ENCODE data around the gene SEMA4C.
A peak's percentile ranks its signal among the peaks of the same experiment; 100 is the strongest.
"Not testable (repeated sequence)": the region's sequence is repeated elsewhere in the genome, so short reads cannot be mapped to it uniquely, and the experiment has no call there.

Gene SEMA4C

DNA sequence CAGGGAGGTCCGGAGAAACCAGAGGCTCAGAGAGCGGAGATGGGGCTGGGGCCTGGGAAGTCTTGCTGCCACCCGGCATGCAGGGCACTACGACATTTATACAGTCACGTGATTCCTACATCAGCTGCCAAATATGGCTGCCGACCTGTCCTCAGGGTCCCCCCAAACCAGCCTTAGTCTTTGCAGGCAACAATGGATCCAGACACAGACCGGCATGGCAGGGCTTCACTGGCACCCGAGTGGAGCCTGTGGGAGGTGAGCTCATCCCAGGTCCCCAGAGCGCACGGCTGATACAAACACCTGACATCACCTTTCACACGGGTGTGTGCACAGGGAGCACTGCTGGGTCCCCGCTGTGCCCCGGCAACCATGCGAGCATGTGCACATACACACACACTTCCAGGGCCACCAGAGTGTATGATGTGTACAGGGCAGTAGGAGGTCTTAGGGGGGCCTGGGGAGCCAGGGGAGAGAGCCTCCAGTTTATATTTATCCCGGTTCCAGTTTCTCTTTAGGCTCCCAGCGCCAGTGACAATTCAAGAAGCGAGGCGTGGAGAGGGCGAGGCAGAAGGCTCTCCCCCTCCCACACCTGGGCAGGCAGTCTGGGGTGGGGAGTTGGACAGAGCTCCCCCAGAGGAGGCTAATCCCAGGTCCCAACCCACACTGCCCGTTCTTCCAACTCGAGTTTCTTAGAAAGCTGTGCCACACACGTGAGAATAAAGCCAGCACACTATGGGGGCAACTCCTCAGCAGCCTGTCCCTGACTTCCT, 2.7 kb downstream of the SEMA4C start:
- DNase-seq (ENCODE audit: insufficient read length, low spot score) (no peak), FAIRE-seq (no peak)

DNA sequence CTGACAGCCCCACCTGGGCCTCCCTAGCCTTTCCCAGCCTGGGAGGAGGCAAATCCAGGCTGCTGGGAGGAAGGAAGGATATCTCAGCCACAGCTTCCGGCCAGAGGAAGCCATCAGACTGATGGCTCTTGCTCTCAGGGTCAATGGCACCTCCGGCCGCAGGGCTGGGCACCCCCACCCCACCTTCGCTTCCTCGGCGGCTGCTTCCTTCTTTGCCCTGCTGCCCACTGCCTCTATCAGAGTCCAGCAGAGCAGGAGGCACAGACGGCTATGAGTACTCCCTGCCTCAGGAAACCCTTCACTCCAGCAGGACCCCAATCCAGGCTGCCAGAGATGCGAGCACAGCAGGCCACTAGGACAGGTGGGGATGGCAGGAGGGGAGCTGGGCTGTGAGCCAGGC, 3.3 kb downstream of the SEMA4C start:
- FAIRE-seq (no peak), DNase-seq (ENCODE audit: insufficient read length, low spot score) (no peak)

DNA sequence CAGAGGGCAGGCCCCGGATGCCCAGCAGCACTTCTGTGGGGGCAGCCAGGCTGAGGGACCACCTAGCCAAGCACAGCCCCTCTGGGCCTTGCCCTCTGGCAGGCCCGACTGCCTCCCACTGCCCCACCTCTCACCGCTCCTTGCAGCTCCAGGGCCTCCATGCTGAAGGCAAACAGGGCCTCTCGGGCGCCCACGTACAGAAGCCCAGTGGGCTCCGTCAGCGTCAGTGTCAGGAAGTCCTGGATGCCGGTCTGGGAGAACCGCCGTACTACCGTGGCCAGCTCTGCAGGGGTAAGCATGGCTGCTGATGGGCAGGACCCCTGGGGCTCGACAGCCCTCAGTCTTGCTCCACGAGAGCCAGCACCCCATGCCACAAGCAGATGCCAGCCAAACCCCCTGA, 3.7 kb downstream of the SEMA4C start:
- FAIRE-seq (no peak), DNase-seq (ENCODE audit: insufficient read length, low spot score) (no peak)

DNA sequence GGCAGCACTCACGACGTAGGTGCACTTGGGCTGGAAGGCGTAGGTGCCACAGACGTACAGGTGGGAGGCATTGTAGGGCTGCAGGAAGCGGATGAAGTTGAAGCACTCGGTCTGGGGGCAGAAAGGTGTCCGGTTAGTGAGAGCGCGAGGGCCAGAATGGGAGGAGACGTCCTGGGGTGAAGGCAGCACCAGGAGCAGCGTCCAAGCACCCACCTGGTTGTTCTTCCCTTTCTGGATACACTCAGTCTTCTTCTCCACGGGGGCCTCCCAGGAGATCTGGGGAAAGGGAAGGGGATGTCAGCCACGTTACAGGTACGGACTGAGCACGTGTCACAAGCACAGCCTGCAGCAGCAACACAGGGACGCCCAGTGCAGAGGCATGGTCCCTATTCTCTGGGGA, 4.2 kb downstream of the SEMA4C start:
- DNase-seq (ENCODE audit: insufficient read length, low spot score) = no peak
- FAIRE-seq = peak; percentile 69

DNA sequence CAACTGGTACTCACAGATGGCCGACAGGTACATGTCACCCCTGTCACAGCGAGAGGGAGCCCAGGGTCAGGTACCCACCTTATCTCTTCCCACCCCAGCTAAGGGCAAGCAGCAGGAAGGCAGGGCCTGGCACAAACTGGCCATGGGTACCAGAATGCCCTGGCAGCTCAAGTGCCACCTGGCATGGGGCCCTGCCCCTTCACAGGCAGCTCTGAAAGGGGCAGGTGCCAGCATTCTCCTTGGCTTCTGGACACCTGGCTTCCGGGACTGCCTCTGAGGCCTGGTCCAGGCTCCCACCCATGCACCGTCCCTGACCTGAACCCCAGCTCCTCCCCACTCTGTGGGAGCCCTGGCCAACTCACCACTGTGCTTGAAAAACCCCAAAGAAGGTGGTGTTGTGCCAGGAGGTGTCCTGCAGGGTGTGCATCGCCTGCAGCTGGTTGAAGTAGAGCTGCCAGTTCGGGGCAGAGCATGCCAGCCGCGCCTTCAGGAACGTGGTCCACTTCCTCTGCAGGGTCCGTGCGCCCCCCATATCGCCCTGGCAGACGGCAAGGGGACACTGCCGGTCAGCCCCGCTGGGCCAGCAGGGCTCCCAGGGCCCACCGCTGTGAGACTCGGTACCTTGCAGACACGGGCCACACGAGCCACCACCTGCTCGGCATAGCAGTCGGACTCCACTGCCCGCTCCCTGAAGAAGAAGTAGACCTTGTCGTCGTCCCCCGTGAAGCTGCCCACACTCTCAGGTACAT, 5.4 kb downstream of the SEMA4C start:
- FAIRE-seq (no peak), DNase-seq (ENCODE audit: insufficient read length, low spot score) (no peak)

DNA sequence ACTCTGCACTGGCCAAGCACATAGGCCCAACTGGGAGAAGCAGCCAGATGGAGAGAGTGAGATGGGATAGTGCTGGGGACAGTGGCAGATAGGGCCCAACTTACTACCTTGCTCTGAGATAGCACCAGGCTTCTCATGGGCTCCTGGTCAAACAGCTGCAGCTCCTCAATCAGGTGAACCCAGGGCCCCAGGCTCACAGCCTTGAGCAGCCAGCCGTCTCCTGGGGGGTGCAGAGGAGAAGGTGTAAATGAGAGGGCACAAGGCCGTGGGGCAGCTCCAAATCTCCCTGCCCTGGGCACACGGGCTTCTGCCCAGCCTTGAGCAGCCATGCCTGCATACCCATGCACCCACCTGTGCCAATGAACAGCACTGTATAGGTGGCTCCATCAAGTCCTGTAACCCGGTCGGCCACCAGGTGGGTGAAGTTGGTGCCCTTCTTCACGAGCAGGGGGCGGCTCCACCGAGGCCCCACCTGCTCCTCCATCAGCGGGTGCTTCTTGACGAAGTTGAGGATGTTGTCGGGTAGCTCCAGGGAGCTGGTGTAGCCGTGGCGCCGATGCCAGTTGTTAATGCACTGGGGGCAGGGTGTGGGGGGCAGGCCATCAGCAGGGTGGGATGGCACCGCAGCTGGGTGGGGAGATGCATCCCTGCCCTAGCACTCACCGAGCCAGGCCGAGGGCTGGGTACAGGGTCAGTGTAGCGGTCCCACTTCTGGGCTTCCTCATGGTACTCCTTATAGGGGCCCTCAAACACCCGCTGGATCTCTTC, 6.1 kb downstream of the SEMA4C start:
- peak; percentile 26 for FAIRE-seq

DNA sequence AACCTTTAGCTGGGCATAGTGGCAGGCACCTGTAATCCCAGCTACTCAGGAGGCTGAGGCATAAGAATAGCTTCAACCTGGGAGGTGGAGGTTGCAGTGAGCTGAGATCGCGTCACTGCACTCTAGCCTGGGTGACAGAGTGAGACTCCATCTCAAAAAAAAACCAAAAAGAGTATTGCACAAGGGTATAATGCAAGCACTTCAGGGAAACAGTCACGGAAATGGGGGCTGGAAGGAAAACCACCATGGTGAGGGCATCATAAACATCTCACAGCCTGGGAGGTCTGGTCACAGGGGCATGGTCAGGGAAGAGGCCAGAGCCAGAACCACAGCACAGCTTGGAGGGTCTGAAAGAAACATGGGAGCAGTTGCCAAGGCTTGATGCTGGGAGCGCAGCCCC, 6.8 kb downstream of the SEMA4C start:
- FAIRE-seq; DNase-seq (ENCODE audit: insufficient read length, low spot score): not testable (repeated sequence)

More for the DNA sequence above, 6.1 kb downstream of the SEMA4C start:
- no peak for DNase-seq (ENCODE audit: insufficient read length, low spot score)

DNA sequence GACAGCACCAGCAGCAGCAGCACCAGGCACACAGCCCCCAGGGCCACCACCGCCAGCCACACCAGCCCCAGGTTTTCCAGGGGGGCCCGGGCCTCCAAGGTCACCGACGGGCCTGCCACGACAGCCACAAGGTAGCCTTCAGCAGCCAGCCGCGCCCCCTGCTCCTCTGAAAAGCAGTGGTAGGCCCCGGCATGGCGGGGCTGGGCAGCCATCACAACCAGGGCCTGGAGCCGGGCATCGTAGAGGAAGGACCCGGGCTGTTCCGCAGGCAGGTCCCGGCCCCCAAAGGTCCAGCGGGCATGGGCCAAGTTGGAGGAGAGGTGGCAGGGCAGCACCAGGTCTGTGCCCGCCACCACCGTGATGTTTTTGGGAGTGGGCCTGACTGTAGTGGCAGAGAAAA, 8.8 kb downstream of the SEMA4C start:
- FAIRE-seq (no peak), DNase-seq (ENCODE audit: insufficient read length, low spot score) (no peak)

DNA sequence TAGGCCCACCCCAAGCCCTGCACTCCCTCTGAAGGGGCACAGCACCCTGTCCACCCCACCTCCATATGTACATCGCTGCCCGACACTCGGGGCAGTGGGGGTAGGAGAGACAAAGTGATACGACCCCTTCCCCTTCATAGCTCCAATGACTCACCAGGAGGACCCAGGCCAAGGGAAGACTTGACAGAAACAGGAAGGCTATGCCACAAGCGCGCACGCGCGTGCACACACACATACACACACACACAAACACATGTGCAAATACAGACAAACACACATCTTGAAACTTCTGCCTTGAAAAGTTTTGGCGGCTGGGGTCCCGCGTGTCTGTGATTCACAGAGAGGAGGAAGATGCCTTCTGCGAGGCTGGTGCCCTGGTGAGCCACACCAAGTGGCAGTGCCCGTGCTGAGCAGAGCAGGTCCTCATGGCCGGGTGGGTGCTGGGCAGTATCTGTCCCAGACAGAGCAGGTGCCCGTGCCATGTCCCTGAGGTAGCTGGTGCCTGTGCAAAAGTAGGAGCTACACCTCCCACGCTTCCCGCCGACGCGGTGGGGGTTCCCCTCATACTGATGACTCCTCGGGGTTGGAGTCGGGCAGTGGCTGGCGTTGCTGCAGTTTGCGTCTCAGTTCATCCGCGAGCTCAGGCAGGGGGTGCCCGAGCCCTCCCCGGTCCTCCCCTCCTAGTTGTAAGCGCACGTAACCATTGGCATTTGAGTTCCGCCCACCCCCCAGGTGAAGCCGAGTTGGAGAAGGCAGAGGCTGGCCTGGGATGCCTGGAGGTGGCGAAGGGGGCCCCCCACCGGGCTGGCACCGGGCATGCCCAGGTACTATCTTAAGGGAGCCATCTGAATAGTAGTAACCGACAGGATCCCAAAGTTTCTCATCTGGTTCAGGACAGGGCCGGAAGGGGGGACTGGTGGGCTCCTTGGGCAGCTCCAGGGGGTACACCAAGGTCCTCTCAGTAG, 9.5 kb downstream of the SEMA4C start:
- DNase-seq (ENCODE audit: insufficient read length, low spot score) (no peak), FAIRE-seq (no peak)

DNA sequence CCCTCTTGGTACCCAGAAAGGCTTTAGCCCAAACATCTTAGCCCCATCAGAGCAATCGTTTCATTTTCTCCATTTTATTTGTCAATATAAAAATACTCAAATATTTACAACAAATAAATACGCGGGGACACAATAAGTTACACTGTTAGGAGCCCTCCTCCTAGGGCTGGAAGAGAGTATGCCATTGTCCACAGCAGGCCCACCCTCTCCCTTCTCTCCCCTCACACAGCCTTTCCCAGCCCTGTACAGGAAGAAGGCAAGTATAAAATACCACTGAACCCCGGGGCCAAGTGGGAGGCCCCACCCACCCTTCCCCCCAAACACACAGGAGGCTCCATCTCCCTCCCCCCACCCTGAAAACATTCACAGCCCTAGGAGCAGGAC, 10.2 kb downstream of the SEMA4C start:
- FAIRE-seq (no peak), DNase-seq (ENCODE audit: insufficient read length, low spot score) (no peak)

DNA sequence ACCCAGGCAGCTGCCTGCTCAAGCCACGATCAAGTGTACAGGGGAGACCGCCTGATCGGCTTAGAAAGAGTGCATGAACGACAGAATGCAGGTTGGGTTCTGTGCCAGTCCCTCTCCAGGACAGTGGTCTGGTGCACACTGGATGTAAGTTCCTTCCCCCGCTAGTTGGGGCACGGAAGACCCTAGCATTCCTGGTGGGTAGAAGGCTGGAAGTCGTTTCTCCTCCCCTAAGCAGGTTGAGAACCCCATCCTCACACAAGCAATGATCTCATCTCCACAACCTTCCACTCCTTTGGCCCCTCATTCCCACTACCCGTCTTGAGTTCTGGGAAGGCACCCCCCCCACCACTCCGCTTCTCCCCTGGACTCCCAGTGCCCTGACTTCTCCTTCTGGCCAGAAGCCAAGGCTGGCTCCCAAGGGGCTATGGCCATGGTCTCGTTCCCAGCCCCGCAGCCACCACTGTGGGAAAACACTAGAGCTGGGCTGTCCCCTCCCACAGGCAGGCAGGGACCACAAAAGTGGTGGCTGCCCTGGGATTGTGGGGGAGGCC, 10.7 kb downstream of the SEMA4C start:
- FAIRE-seq (peak; percentile 4), DNase-seq (ENCODE audit: insufficient read length, low spot score) (no peak)

DNA sequence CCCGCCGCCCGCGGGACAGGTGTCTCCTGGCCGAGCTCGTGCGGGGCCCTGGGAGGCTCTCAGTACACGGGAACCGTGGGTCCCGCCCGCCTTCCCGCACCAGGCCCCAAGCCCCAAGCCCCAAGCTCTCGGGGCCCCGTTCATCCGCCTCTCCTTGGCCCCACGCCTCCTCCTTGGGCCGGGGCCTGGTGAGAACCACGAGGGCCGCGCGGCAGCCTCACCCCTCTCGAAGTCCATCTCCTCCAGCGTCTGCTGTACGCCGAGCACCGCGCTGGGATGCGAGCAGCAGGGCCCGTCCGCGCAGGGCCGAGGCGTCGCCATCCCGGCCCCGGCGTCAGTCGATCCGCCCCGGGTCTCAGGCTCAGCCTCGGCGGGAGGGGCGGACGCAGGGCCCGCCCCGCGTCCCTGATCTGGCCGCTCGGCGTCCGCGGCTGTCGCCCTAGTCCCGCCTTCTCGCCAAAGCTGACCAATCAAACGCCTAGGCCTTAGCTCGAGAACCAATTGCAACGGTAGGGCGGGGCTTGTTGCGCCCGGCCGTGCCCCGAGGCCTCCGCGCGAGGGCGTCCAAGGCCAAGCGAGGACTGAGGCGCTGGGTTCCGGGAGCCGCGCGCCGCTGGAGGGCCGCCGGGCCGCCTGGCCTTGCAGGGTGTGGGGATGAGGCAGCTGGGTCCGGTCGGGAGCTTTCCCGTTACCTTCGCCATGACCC, 12.1 kb downstream of the SEMA4C start, which contains the start of gene ANKRD39:
TSS of gene ANKRD39 (minus strand) at position 350 of the 706 bp plus-strand sequence. CDS start at position 321, 29 bp downstream.
- DNase-seq (ENCODE audit: insufficient read length, low spot score) = peak; percentile 100
- FAIRE-seq = peak; percentile 95

DNA sequence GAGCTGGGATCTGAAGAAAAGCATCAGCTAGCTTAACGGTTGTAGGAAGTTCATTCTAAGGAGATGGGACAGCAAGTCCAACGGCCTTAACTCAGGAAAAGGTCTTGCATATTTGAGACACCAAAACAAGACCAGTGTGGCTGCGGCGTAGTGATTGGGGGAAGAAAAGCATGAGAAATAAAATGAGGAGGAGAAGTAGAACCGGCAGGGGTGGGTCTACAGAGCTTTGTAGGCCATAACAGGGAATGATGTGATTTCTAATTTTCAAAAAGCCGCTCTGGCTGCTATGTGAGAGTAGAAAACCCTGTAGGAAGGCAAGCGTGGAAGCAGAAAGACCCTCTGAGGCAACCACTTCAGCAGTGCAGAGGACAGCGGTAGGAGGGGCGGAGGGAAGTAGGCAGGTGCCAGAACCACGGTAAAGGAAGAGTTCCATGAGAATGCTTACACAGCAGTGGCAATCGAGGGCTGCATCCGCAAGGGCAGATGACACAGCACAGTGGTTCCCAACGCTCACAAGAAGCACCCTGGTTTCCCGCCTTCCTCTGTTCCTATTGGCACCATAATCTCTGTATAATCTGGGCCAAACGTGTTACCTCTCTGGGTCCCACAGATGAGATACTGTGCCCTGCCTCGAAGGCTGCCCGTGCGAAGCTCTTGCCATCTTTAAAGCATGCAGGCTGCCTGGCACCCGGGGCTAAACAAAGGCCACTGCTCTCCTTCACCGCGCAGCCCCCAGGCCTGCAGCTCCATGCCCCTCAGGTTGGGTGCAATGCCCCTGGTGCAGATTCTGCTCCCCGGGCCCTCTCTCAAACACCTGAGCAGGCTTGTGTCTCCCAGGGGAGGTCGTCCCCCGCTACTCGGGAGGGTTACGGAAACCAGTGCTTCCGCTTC, 12.9 kb downstream of the SEMA4C start:
- no peak for DNase-seq (ENCODE audit: insufficient read length, low spot score)
- peak; percentile 42 for FAIRE-seq

DNA sequence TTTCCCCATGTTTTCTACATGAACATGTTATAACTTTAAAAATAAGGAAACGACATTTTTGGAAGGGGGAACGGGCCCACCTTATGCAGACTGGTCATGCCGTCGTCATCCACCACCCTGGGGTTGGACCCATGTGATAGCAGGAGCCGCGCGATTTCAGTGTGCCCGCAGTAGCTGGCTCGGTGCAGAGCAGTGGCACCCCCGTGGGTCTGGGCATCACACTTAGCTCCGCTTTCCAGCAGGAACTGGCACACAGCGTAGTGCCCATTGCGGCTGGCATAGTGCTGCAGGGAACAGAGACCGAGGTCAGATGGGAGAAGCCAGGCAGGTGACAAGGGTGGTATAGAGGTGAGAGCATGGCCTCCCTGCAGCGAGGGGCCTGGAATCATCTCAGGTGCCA, 16.6 kb downstream of the SEMA4C start:
- FAIRE-seq (no peak), DNase-seq (ENCODE audit: insufficient read length, low spot score) (no peak)

DNA sequence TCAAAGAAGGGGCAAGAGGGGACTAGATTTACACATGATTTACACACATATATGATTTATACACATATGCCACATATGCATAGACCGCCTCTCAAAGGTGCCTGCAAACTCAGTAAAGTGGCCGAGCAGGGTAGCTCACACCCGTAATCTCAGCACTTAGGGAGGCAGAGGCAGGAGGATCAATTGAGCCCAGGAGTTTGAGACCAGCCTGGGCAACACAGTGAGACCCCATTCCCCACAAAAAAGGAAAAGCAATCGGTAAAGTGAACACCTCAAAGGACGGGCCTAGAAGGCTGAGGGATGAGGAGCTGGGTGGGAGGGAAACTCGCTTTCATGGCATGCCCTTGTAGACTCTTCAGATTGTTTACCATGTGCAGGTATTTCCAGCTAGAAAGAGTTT, 17.2 kb downstream of the SEMA4C start:
- FAIRE-seq (no peak), DNase-seq (ENCODE audit: insufficient read length, low spot score) (no peak)

DNA sequence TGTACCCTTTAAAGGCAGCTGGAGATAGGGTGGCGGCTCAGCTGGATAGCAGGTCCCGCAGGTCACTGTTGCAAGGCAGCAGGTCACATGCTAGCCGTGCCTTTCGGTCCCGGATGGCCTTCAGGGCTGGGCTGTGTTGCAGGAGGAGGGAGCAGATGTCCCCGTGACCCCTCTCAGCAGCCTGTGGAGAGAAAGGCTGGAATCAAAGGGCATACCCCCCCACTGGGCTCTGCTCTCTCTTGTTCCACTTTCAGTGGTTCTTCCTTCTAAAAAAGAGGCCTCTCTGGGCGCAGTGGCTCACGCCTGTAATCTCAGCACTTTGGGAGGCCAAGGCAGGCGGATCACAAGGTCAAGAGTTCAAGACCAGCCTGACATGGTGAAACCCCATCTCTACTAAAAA, 21.6 kb downstream of the SEMA4C start:
- FAIRE-seq (no peak), DNase-seq (ENCODE audit: insufficient read length, low spot score) (no peak)

DNA sequence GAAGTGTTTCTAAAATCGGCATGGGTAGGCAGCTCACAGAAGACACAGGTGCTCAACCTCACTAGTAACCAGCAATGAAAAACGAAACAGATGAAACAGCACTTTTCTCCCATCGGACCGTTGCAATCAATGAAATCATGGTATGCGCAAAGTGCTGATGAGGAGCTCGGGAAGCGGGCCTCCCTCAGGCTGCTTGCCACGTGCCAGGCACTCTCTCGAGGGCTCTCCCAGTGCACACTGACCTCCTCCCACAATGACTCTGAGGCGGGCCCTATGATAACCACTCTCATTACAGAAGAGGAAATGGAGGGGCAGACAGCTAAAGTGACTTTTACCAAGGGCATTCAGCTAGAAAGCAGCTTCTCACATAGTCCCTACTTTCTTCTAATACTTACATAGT, 22.3 kb downstream of the SEMA4C start:
- DNase-seq (ENCODE audit: insufficient read length, low spot score) (no peak), FAIRE-seq (no peak)

DNA sequence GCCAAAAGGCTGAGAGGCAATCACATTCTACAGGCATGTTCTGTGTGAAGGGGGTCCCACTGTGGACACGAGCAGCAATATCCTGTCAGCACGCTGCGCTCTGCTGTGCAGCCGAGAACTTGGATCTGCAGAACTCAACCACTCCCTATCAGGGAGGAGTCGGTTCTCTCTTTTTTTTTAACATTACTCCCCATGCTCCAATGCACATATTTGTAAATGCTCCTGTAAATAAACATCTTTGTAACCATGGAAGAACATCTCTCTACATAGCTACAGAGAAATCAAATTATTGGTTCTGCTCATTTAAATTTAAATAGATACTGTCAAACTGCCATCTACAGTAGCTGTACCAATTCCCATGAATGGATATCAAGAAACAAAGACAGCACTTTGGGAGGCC, 23.1 kb downstream of the SEMA4C start:
- no peak for FAIRE-seq
- no peak for DNase-seq (ENCODE audit: insufficient read length, low spot score)

Data from HTR-8/SVneo (cell line).